ENCODE results near the gene LYL1.

LYL1 gene

DNA sequence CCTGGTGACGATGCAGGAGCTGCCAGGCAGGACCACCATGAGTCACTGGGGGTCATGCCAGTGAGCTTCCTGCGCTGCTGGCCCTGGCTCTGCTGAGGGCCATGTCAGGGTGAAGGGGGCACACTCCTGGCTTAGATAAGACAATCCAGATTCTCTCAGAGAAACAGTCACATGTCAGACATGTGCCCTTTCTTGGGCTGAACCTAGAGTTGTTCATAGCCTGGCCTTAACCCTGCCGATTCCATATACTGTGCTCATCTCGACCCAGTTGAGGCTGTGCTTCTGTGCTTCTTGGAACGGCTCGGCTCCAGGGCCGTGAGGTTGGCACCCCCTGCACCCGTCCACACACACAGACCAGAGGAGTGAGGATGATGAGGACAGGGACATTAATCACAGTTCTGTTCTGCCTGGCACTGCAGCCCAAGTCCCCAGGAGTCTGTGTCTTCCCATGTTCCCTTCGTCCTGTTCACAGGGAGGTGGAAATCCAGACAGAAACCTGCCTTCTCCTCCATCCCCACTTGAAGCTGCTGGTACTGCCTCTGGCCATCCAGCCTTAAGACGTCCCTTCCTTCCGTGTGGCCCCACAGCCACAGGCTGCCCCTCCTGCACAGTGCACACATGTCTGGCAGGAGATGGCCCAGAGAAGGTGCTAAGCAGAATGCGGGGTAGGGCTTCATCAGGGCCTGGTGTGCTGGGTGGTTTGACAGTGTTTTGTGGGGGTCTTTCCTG, 50.0 kb downstream of the LYL1 start:
- peaks cover 69% of the 10 kb centered on the region for H3K27me3 Mint-ChIP-seq
- H3K27ac Mint-ChIP-seq = no peak overlapping the region
- H3K36me3 Mint-ChIP-seq = no peaks in the 10 kb centered on the region
- H3K9me3 Mint-ChIP-seq = no peaks in the 10 kb centered on the region
- CTCF ChIA-PET = interaction anchor here (0.8 to 1.1 kb wide), 2 partner anchors 9 to 77 kb away, joined by 3 to 4 read pairs; no protein-coding TSS in a partner anchor
- H3K4me3 Mint-ChIP-seq = no peak overlapping the region
- no peak for DNase-seq
- H3K4me1 Mint-ChIP-seq = peaks cover 7% of the 10 kb centered on the region

DNA sequence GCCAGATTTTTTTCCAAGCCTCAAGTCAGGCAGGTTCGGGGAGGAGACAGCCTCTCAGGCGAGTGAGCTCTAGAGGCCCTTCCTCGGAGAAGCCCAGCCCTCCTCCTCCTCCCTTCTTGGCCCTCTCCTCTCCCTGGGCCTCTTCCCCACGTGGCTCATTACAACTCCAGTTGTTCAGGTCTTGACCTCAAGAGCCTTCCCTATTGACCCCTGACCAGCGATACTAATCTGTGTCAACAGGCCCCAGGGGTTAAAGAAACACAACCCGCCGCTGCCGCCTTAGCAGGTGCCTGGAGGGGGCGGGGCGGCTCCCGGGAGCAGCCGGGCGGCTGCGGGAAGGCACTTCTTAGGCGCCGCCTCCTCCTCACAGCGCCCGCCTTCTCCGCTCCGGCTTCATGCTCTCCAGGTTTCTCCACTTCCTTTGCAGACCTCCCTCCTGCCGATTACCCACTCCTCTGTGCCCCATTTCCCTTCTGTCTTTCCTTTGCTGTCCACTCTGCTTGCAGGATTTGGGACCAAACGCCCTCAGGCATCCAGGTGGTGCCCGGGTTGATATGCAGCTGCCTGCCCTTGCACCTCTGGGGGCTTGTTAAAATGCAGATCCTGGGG, 51.0 kb downstream of the LYL1 start:
- Mint-ChIP-seq H3K27ac (no peak overlapping the region), H3K36me3 (no peaks in the 10 kb centered on the region), H3K27me3 (peaks cover 66% of the 10 kb centered on the region), H3K4me3 (no peak overlapping the region), H3K4me1 (peaks cover 7% of the 10 kb centered on the region), H3K9me3 (no peaks in the 10 kb centered on the region)
- DNase-seq = peak; percentile 48
- CTCF ChIA-PET = interaction anchor here (2.1 to 2.9 kb wide), 3 partner anchors 9 to 74 kb away, joined by 5 to 17 read pairs (median 5); no protein-coding TSS in a partner anchor

DNA sequence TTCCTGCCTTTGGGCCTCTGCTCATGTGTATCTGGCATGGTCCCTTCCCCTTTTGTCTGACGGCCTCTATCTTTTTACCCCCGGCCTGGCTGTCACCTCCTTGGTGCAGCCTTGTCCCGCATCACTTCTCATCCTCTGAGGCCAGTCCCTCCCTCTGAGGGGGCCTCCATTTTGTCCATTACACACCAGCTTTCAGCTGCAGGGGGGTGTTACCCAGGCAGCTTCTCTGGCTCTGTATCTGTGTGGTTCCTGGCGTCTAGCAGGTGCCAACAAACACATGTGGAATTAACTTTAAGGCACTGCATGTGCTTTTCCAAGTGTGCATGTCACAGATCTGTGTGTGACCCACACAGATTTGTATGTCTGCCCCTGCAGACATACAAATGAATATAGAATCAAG, 52.4 kb downstream of the LYL1 start:
- no peak overlapping the region for H3K27ac Mint-ChIP-seq
- no peaks in the 10 kb centered on the region for H3K9me3 Mint-ChIP-seq
- no peaks in the 10 kb centered on the region for H3K36me3 Mint-ChIP-seq
- CTCF ChIA-PET = interaction anchor here (2.1 to 2.9 kb wide), 3 partner anchors 11 to 73 kb away, joined by 5 to 17 read pairs (median 5); no protein-coding TSS in a partner anchor
- no peak for DNase-seq
- H3K27me3 Mint-ChIP-seq = peaks cover 58% of the 10 kb centered on the region
- H3K4me3 Mint-ChIP-seq = no peak overlapping the region
- H3K4me1 Mint-ChIP-seq = peaks cover 7% of the 10 kb centered on the region

All from activated naive CD4-positive, alpha-beta T cell treated with anti-CD3 and anti-CD28 coated beads, Interleukin-2, amount 10 ng/mL, durations not matched to agents 7 days and 5 days (primary cell).